GM18526 (cell line): ENCODE measurements around the gene MCCC2.

Source experiments
- POLR2A ChIP-seq: IDR thresholded peaks from 3 replicates; pipeline ENCODE4 v1.6.1; 2011; ENCODE audit not compliant: insufficient read length; ENCODE audit errors: extremely low read depth

The MCCC2 gene

DNA sequence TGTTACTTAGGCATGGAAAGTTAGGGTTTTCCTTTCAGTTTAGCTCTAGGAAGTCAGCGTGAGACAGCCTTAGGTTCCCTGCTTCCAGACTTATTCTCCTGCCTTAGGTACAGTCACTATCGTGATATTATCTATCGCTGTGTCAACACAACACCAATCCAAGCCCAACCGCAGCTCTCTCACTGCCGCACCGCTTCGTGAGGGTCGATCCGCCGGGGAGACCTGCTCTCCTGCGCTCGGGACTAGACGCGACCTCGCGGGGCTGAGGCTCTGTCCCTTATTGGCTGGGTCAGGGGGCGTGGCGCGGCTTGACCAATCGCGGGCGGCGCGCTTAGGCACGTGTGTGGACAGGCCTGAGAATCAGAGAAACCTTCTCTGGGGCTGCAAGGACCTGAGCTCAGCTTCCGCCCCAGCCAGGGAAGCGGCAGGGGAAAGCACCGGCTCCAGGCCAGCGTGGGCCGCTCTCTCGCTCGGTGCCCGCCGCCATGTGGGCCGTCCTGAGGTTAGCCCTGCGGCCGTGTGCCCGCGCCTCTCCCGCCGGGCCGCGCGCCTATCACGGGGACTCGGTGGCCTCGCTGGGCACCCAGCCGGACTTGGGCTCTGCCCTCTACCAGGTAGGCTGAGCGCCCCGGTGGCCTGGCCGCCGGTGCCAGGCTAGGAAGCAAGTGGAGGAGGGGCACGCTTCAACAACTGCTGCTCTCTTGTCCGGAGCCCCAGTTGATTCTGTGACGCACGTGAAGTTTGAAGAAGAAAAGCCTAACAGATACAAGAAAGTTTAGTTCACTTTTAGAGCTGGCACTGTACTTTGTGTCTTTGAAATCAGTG lies at the start of gene MCCC2:
MCCC2 (plus strand) TSS at position 400 of the 825 bp plus-strand sequence; CDS start at position 486, 86 bp downstream.
- peak; percentile 94 for TF ChIP-seq POLR2A

- TF ChIP-seq POLR2A: no peak
Measured at GRCh38 chr5:71537687-71538086, 49.5 kb upstream of the MCCC2 start.

- no peak for TF ChIP-seq POLR2A
Measured at GRCh38 chr5:71563161-71563560, 24.0 kb upstream of the MCCC2 start.

- TF ChIP-seq POLR2A: no peak
Measured at GRCh38 chr5:71564895-71565294, 22.2 kb upstream of the MCCC2 start.

GRCh38 chr5:71569748-71570509 lies 17.2 kb upstream of the MCCC2 start:
- no peak for TF ChIP-seq POLR2A

DNA sequence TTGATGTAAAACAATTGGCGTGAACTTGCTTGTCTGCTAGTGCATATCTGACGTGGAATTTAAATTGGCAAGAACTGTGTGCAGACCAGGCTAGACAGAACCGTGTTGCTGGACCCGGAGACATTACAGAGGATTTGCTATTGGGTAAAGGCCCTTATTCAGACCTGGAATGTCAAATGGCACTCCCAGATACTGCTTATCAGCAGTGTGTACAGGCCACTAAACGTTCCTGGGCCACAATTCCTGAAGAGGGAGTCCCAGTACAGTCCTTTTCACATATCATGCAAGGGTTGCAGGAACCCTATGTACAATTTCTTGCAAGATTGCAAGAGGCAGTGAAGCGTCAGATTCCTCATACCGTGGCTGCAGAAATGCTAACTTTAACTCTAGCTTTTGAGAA lies 13.5 kb upstream of the MCCC2 start:
- TF ChIP-seq POLR2A: no peak

DNA sequence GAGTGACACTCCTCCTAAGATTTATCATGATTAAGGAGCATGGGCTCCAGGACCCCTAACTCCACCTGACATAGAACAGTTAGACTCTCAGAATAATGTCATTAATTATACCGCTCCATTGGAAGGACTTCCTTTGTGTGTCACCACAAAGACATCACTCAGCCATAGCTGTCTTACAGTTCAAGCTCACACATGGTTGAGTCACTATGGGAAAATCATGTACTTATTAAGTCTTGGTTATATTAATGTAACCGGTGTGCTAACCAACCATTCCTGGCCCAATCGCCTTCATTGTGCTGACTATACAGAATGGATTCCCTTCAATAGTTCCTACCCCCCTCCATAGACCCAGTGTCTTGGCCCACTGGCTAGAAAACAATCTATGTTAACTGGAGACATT lies 10.9 kb upstream of the MCCC2 start:
- TF ChIP-seq POLR2A: no peak

GRCh38 chr5:71582945-71583584 lies 4.1 kb upstream of the MCCC2 start:
- TF ChIP-seq POLR2A: no peak

DNA sequence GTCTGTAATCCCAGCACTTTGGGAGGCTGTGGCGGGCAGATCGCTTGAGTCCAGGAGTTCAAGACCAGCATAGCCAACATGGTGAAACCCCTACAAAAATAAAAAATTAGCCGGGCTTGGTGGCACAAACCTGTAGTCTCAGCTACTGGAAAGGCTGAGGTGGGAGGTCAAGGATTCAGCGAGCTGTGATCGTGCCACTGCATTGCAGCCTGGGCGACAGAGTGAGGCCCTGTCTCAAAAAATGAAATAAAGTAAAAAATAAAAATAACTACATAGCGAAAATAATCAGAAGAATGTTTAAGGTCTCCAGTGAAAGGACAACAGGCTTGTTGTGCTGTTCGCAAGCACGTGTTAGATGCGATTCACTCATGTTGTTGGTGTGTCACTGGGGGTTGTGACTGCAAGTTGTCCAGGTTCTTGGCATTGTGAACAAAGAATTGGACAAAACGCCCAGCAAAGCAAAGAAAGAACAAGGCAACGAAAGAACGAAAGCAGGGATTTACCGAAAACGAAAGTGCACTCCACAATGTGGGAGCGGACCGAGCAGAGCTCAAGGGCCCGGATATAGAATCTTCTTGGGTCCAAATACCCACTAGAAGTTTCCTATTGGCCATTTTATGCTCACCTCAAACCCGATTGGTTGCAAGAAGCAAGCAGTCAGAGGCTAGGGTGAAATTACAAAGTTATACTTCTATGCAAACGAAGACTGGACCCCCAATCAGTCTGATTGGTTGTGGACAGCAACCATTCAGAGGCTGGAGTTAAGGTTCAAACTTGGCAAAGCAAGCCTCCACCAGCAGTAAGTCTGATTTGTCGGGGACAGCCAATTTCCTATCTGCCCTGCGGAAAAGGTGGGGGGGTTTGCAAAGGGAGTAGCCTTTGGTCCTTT lies 844 bp upstream of the MCCC2 start:
- TF ChIP-seq POLR2A: no peak

DNA sequence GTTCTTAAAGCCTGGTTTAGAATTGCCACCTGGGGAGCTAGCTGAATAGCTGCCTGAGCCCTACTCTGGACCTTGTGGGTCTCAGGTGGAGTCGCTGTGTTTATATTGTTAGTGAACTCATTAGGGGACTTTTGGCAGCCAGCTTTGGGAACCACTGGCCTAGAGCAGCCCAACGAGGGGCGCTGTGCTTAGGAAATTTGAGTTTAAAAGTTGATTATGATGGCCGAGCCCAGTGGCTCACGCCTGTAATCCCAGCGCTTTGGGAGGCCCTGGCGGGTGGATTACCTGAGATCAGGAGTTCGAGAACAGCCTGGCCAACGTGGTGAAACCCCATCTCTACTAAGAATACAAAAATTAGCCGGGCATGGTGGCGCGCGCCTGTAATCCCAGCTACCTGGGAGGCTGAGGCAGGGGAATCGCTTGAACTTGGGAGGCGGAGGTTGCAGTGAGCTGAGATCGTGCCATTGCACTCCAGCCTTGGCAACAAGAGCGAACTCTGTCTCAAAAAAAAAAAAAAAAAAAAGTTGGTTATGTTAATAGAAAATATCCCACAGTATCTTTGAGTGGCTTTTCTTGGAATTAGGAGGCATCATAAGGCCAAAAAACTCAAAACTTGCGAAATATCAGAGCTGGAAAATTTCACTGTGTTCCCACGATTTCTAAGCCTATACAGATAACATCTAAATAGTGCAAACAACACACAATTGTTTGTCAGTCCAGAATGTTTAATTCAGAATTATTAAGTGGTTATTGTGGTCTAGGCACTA lies 809 bp downstream of the MCCC2 start:
- TF ChIP-seq POLR2A: no peak

GRCh38 chr5:71588533-71588885 lies 1.4 kb downstream of the MCCC2 start:
- TF ChIP-seq POLR2A: no peak

- TF ChIP-seq POLR2A: no peak
Measured at GRCh38 chr5:71589903-71590302, 2.8 kb downstream of the MCCC2 start.

DNA sequence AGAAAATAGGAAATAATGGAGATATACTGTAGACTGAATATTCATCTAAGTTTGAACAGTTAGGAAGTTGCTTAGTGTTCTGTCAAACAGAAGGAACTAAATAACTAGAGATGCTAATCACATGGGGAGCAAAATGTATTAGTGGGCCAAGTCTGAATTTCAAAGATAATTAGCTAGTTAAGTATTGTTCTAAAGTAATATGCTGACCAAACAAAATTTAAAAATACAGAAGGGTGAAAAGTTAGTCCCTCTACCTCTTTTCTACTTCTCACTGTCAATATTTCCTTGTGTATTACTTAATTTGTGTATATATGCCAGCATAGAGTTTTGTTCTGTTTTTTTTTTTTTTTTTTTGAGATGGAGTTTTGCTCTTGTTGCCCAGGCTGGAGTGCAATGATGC lies 4.0 kb downstream of the MCCC2 start:
- TF ChIP-seq POLR2A: no peak

DNA sequence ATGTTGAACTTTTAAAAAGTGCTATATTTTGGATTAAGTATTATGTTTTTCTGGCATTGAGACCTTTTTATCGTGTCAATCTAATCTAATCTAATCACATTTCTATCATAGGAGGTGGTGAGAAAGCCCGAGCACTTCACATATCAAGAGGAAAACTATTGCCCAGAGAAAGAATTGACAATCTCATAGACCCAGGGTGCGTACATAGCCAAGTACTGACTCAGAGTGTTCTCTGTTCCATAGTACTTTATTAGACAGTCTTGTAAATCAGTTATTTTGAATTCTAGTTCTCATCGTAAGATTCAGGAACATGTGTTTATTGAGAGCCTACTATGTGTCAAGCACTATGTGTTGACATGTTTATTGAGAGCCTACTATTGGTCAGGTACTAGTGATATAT lies 9.0 kb downstream of the MCCC2 start:
- TF ChIP-seq POLR2A: no peak
